IPS-15b (cell line): ENCODE results near the gene UBQLN1.

Source experiments
- H3K27me3 ChIP-seq: one replicate; pipeline ENCODE4 v1.6.1; 2013; ENCODE audit warnings: low read length; ENCODE audit not compliant: control insufficient read depth, insufficient read depth
- H3K36me3 ChIP-seq: one replicate; pipeline ENCODE4 v1.6.1; 2013; ENCODE audit warnings: low read length; ENCODE audit not compliant: control insufficient read depth, insufficient read depth
- H3K4me1 ChIP-seq: one replicate; pipeline ENCODE4 v1.6.1; 2013; ENCODE audit warnings: mild to moderate bottlenecking, low read length; ENCODE audit not compliant: control insufficient read depth, insufficient read depth
- H3K4me3 ChIP-seq: one replicate; pipeline ENCODE4 v1.5.1; 2013; ENCODE audit warnings: low read depth, low read length
- H3K9ac ChIP-seq: one replicate; pipeline ENCODE4 v1.6.1; 2013; ENCODE audit warnings: low read depth, mild to moderate bottlenecking, low read length
- H3K9me3 ChIP-seq: one replicate; pipeline ENCODE4 v1.6.1; 2013; ENCODE audit warnings: mild to moderate bottlenecking, low read length; ENCODE audit not compliant: control insufficient read depth, insufficient read depth

The UBQLN1 gene

GRCh38 chr9:83651558-83651957 is 56.2 kb downstream of the UBQLN1 start:
- Histone ChIP-seq H3K4me1 (no peaks in the 10 kb centered on the region), H3K36me3 (peaks cover 2% of the 10 kb centered on the region), H3K27me3 (no peaks in the 10 kb centered on the region), H3K9me3 (no peaks in the 10 kb centered on the region), H3K4me3 (no peak overlapping the region), H3K9ac (no peak overlapping the region)

GRCh38 chr9:83649515-83649914 is 58.2 kb downstream of the UBQLN1 start:
- Histone ChIP-seq H3K9ac (no peak overlapping the region), H3K36me3 (peaks cover 2% of the 10 kb centered on the region), H3K9me3 (no peaks in the 10 kb centered on the region), H3K4me3 (no peak overlapping the region), H3K4me1 (no peaks in the 10 kb centered on the region), H3K27me3 (no peaks in the 10 kb centered on the region)

GRCh38 chr9:83649080-83649479 is 58.7 kb downstream of the UBQLN1 start:
- no peak overlapping the region for H3K9ac ChIP-seq
- H3K4me1 ChIP-seq = no peaks in the 10 kb centered on the region
- no peak overlapping the region for H3K4me3 ChIP-seq
- H3K36me3 ChIP-seq = peaks cover 2% of the 10 kb centered on the region
- H3K9me3 ChIP-seq = no peaks in the 10 kb centered on the region
- no peaks in the 10 kb centered on the region for H3K27me3 ChIP-seq

GRCh38 chr9:83646500-83647239 is 61.1 kb downstream of the UBQLN1 start:
- no peak overlapping the region for H3K9ac ChIP-seq
- no peak overlapping the region for H3K4me3 ChIP-seq
- H3K27me3 ChIP-seq = no peaks in the 10 kb centered on the region
- H3K9me3 ChIP-seq = no peaks in the 10 kb centered on the region
- H3K36me3 ChIP-seq = peaks cover 2% of the 10 kb centered on the region
- no peaks in the 10 kb centered on the region for H3K4me1 ChIP-seq

- Histone ChIP-seq H3K9ac (no peak overlapping the region), H3K36me3 (peaks cover 2% of the 10 kb centered on the region), H3K4me1 (no peaks in the 10 kb centered on the region), H3K4me3 (no peak overlapping the region), H3K9me3 (no peaks in the 10 kb centered on the region), H3K27me3 (no peaks in the 10 kb centered on the region)
Observed at GRCh38 chr9:83642793-83643192, 65.0 kb downstream of the UBQLN1 start.

- Histone ChIP-seq H3K36me3 (no peaks in the 10 kb centered on the region), H3K27me3 (no peaks in the 10 kb centered on the region), H3K4me3 (no peak overlapping the region), H3K4me1 (no peaks in the 10 kb centered on the region), H3K9ac (no peak overlapping the region), H3K9me3 (no peaks in the 10 kb centered on the region)
Observed at GRCh38 chr9:83639266-83639665, 68.5 kb downstream of the UBQLN1 start.

- Histone ChIP-seq H3K4me3 (no peak overlapping the region), H3K27me3 (no peaks in the 10 kb centered on the region), H3K9ac (no peak overlapping the region), H3K36me3 (no peaks in the 10 kb centered on the region), H3K4me1 (no peaks in the 10 kb centered on the region), H3K9me3 (no peaks in the 10 kb centered on the region)
Observed at GRCh38 chr9:83637389-83637788, 70.4 kb downstream of the UBQLN1 start.

GRCh38 chr9:83636813-83637212 is 70.9 kb downstream of the UBQLN1 start:
- H3K4me1 ChIP-seq = no peaks in the 10 kb centered on the region
- no peak overlapping the region for H3K9ac ChIP-seq
- no peaks in the 10 kb centered on the region for H3K27me3 ChIP-seq
- no peak overlapping the region for H3K4me3 ChIP-seq
- H3K36me3 ChIP-seq = no peaks in the 10 kb centered on the region
- H3K9me3 ChIP-seq = no peaks in the 10 kb centered on the region

- Histone ChIP-seq H3K9me3 (no peaks in the 10 kb centered on the region), H3K9ac (no peak overlapping the region), H3K4me1 (peaks cover 5% of the 10 kb centered on the region), H3K27me3 (no peaks in the 10 kb centered on the region), H3K4me3 (no peak overlapping the region), H3K36me3 (no peaks in the 10 kb centered on the region)
Observed at GRCh38 chr9:83633676-83634075, 74.1 kb downstream of the UBQLN1 start.

GRCh38 chr9:83633255-83633654 is 74.5 kb downstream of the UBQLN1 start:
- H3K27me3 ChIP-seq = no peaks in the 10 kb centered on the region
- no peak overlapping the region for H3K9ac ChIP-seq
- no peaks in the 10 kb centered on the region for H3K9me3 ChIP-seq
- no peak overlapping the region for H3K4me3 ChIP-seq
- H3K36me3 ChIP-seq = no peaks in the 10 kb centered on the region
- peaks cover 5% of the 10 kb centered on the region for H3K4me1 ChIP-seq

- Histone ChIP-seq H3K36me3 (no peaks in the 10 kb centered on the region), H3K4me1 (peaks cover 5% of the 10 kb centered on the region), H3K27me3 (no peaks in the 10 kb centered on the region), H3K9ac (no peak overlapping the region), H3K4me3 (no peak overlapping the region), H3K9me3 (no peaks in the 10 kb centered on the region)
Observed at GRCh38 chr9:83630938-83631457, 76.8 kb downstream of the UBQLN1 start.

GRCh38 chr9:83629433-83630104 is 78.2 kb downstream of the UBQLN1 start:
- H3K9me3 ChIP-seq = no peaks in the 10 kb centered on the region
- H3K4me3 ChIP-seq = no peak overlapping the region

More at GRCh38 chr9:83629433-83630104, 78.2 kb downstream of the UBQLN1 start:
- Histone ChIP-seq H3K27me3 (no peaks in the 10 kb centered on the region), H3K9ac (no peak overlapping the region), H3K36me3 (no peaks in the 10 kb centered on the region), H3K4me1 (peaks cover 5% of the 10 kb centered on the region)
